Stimulated activated CD8-positive, alpha-beta memory T cell treated with anti-CD3 and anti-CD28 coated beads, Interleukin-12 subunit alpha, Interleukin-12 subunit beta, amount 100 ng/mL, for 24 hours (primary cell): ENCODE measurements around the gene RBP2.

Source experiments
- DNase-seq: peaks from one replicate; pipeline ENCODE4 v3.0.0-alpha.2; 2020; ENCODE audit errors: extremely low read depth

Gene RBP2

GRCh38 chr3:139481116-139481515 lies 4.8 kb upstream of the RBP2 start:
- DNase-seq: no peak

- no peak for DNase-seq
Observed at GRCh38 chr3:139480585-139480984, 4.3 kb upstream of the RBP2 start.

GRCh38 chr3:139477710-139478640 lies 1.7 kb upstream of the RBP2 start:
- DNase-seq: no peak

GRCh38 chr3:139473155-139473771 lies 3.1 kb downstream of the RBP2 start:
- DNase-seq: no peak

DNA sequence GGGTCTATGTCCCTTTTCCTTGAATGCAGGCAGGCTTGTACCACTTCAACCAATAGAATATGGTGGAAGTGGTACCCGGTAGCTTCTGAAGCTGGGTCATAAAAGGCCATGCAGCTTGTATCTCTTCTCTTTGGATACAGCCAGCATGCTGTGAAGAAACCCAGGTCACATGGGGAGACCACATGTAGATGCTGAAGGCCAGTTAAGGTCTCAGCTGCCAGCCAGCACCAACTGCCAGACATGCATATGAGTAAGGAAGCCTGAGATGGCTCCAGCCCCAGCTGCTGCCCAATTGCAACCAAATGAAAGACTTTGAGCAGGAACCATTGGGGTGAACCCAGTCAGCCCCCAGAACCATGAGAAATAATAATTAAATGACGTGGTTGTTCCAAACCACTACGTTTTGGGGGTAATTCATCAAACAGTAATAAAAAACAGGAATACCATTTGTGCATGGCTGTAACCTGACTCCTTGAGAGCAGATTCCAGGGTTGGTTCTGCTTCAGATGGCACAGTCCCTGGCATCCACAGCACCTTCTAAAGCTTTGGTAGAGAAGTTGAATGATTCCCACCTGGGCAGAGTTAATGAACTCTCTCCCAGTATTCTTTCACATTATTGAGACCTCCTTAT lies 3.8 kb downstream of the RBP2 start:
- DNase-seq: no peak

GRCh38 chr3:139470199-139470598 lies 6.1 kb downstream of the RBP2 start:
- DNase-seq: no peak

GRCh38 chr3:139468399-139468798 lies 7.9 kb downstream of the RBP2 start:
- DNase-seq: no peak

GRCh38 chr3:139466360-139466759 lies 10.0 kb downstream of the RBP2 start:
- no peak for DNase-seq

DNA sequence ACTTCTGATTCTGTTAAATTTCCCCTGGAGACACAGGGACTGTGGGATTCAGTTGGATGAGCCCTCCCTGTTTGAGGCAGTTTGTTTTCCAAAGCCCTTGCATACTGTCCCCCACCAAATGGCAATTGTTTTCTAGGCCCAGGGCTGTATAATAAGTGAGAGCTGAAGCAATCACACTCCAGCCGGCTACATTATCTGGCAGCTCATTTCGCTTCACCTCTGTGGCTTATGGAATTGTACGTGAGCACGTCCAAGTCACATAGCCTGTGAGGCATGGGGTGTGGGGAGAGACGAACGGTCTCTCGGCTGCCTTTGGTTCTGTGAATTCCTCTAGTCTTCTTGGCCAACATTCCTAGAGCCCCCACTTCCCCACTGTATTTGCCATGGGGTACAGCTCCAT lies 10.7 kb downstream of the RBP2 start:
- no peak for DNase-seq

- no peak for DNase-seq
Observed at GRCh38 chr3:139463466-139463865, 12.8 kb downstream of the RBP2 start.

GRCh38 chr3:139460529-139460928 lies 15.8 kb downstream of the RBP2 start:
- no peak for DNase-seq

DNA sequence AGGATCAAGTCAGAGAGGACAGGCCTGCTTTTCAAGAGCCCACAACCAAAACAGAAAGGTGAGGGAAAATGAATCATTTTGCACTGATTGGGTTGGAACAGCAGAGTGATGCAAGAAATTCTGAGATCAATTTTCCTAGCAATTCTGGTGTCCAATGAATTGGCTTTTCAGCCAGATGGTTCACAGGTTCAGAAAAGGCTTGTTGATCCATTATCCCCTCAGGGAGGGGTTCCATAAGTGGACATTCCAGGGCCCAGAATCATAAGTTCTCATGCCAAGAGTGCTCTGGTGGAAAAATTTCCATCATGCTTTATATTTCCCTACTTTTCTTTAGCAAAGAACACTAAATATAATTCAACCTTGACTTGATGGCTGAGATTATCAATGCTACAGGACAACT lies 16.2 kb downstream of the RBP2 start:
- DNase-seq: no peak

DNA sequence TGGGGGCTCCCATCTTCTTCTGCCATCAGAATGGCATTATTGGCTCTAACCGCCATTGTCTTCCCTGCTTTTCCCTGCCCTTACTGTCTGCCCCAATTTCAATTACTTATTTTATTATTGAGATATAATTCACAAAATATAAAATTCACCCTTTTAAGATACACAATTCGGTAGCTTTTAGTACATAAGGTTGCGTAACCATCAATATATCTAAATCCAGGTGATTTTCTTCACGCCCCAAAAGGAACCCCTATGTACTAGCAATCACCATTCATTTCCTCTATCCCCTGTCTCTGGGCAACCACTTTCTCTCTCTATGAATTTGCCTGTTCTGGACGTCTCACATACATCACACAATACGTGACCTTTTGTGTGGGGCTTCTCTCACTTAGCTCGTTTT lies 18.0 kb downstream of the RBP2 start:
- no peak for DNase-seq

DNA sequence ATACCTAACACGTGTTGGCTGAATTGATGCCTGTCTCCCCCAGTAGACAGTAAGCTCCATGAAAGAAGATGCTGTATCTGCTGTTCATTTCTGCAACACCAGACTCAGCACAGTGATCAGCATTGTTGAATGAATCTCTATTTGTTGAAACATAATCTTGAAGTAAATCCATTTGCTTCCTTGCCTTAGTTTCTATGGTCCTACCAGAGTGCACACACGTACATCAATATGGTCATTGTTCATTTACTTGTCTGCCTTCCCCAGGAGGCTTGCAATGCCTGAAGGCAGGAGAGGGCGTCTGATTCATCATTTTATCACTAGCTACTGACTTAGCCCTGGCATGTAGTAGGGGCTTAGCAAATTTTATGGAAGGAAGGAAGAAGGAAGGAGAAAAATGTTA lies 19.2 kb downstream of the RBP2 start:
- no peak for DNase-seq

DNA sequence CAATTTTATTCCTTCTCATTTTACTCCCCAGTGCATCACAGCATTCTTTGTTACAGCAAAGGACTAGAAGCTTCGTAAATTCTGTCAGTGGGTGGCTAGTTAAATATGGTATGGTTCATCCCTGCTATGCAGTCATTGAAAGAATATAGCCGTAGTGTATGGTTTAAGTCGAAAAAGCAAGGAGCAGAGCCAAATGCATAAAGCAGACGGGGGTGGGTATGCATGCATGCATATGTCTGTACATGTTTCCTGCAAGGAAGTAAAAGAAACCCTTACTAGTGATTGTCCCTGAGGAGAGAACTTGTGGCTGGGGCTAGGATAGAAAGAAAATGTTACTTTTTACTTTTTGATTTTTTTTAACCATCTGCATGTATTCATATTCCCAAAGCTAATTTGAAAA lies 19.9 kb downstream of the RBP2 start:
- no peak for DNase-seq

DNA sequence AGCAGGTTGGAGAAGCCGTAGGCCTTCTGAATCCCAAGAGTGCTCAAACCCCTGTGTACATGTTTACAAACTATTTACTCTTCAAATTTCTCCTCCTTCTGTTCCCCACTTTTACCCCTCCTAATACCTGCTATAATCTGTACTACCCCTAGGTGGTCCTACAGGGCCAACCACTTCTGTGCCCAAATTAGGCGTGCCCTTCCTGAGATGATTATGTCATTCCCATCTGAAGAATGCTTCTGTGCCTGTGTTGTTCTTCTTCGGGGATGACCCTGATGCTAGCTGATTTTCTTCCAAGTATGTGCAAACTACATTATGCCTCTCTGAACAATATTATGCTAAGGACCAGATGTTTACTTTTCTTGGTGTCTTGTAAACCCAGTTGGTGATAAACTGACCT lies 20.5 kb downstream of the RBP2 start:
- no peak for DNase-seq

DNA sequence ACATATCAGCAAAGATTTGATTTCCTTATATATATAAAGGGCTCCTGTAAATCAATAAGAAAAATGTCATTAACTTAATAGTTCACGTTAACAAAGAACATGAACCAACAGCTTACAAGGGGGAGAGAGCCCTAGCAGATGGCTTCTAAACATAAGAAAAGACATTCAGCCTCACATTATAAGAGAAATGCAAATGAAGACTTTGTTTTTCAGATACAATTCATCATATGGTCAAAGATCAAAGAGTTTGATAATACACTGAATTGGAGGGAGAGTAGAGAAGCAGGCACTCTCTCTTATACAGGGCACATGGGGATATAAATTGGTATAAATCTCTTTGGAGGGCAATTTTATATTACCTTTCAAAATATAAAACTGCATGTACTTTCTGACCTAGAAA lies 21.1 kb downstream of the RBP2 start:
- no peak for DNase-seq

DNA sequence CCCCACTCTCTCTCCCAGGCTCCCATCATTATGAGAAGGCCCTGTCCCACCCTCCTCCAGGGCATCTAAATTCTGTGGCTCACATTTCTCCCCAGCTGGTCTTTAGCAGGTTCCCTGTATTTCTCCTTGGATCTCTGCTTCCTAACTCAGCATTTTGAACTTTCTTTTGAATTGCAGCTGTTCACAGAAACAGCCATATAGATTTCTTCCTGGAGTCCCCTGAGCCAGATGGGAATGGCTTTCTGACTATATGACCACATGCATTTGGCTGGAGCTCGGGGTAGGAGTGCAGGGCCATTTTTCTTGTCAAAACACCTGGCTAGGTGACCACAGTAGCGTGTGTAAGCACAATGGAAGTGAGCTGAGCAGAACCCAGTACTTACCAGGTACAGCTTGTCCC lies 22.0 kb downstream of the RBP2 start:
- no peak for DNase-seq

DNA sequence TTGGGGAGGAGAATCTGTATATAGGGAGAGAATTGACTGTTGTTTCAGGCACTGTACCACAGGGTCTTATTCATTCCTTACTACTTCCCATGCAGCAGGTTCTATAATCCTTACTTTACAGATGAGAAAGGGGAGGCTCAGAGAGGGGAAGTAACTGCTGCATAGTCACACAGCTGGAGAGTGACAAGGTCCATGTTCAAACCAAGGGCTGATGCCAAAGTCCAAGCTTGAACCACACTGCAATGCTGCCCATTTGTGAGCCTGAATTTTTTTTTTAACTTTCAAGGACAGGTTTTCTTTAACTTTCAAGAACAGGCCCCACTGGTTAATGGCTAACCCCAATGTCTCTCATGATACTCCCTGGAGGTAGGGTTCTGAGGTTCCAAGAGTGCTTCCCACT lies 26.2 kb downstream of the RBP2 start:
- DNase-seq: no peak

GRCh38 chr3:139449566-139449965 lies 26.8 kb downstream of the RBP2 start:
- DNase-seq: no peak

DNA sequence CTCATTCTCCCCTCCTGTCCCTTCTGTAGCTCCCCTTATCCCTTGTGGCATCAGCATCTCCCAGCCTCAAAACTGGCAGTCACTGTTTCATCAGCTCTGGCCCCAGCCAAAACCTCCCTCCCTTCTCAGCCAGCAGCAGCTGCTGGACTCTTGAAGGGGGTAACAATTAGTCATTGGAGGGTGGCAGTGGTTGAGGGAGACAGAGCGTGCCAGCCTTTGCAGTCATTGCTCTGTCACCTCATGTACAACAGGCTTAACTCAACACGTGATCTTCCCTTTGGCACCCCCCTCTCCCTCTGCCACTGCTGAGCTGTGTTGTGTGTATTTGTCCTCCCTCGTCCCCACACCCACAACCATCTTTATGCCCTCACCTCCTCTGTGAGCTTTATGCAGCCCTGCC lies 28.2 kb downstream of the RBP2 start:
- DNase-seq: no peak

- no peak for DNase-seq
Observed at GRCh38 chr3:139447486-139447885, 28.8 kb downstream of the RBP2 start.

GRCh38 chr3:139444446-139444845 lies 31.9 kb downstream of the RBP2 start:
- no peak for DNase-seq
